Ovary (tissue), 3 donors: ENCODE measurements around the gene NKAPD1.

ENCODE experiments used
- CTCF ChIP-seq, 3 donors: fragments of 450-650 bp in 2 of 3; fragments of 200-600 bp in 1 of 3; IDR thresholded peaks; one replicate each; pipeline versions ENCODE4 v1.5.1 to v1.8.0; 2016 to 2022; ENCODE audit warnings: antibody characterized with exemption in 3 of 3, mild to moderate bottlenecking in 1 of 3
- EP300 ChIP-seq: sonication (generic); formaldehyde crosslinking; IDR thresholded peaks from one replicate; pipeline ENCODE4 v1.6.1; 2017; ENCODE audit warnings: antibody characterized with exemption
- POLR2A ChIP-seq: fragments of 450-650 bp; IDR thresholded peaks from one replicate; pipeline ENCODE4 v1.6.1; 2017; ENCODE audit warnings: antibody characterized with exemption, mild to moderate bottlenecking, moderate library complexity
- donor health status: DM: no; HTN: no; CAD: no.

GRCh38 chr11:112037527-112037926 is 36.6 kb upstream of the NKAPD1 start:
- TF ChIP-seq CTCF (IDR thresholded peaks at IDR 0.05) (no peak), POLR2A (no peak), EP300 (no peak)
